Stimulated activated effector memory CD8-positive, alpha-beta T cell treated with anti-CD3 and anti-CD28 coated beads, Interleukin-12 subunit alpha, Interleukin-12 subunit beta, amount 100 ng/mL, for 72 hours (primary cell): ENCODE results near the gene PIK3AP1.

Experiments used
- ATAC-seq: fragments of 150-1000 bp; cut with Tn5 transposase; 2 replicates; pipeline ENCODE4 v1.10.0; 2021
- DNase-seq, 2 donors: peaks; one replicate each; pipeline ENCODE4 v3.0.0; 2021 to 2022; ENCODE audit warnings: low spot score in 2 of 2
- H3K27ac Mint-ChIP-seq: one replicate; pipeline ENCODE4 v1.8.0; 2022; ENCODE audit warnings: mild to moderate bottlenecking, mixed read lengths
- H3K36me3 Mint-ChIP-seq: one replicate; pipeline ENCODE4 v1.8.0; 2022; ENCODE audit warnings: mild to moderate bottlenecking, mixed read lengths
- H3K4me1 Mint-ChIP-seq: one replicate; pipeline ENCODE4 v1.8.0; 2022; ENCODE audit warnings: mixed read lengths
- H3K4me3 Mint-ChIP-seq: one replicate; pipeline ENCODE4 v1.8.0; 2022; ENCODE audit warnings: mild to moderate bottlenecking, mixed read lengths
- H3K9me3 Mint-ChIP-seq: one replicate; pipeline ENCODE4 v1.8.0; 2022; ENCODE audit warnings: mixed read lengths

PIK3AP1 gene

DNA sequence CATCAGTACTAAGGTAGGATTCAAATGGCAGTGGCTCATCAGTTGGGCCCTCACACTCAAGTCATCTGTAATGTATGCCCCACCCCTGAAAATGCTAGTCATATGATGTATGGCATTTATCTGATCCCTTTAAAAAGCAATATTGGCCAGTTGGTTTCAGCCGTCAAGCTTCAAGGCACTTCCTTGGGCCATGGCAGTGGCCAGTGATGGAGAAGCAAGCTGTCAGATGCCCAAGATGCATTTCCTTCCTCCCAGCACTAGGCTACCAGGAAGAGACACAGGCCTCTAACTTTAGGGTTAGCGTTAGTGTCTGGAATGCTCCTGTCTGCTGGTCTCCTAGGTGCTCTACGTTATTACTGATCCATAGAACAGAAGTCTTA, 64.1 kb downstream of the PIK3AP1 start:
- Mint-ChIP-seq H3K27ac (peak overlapping the region; percentile 82), H3K36me3 (peaks cover 35% of the 10 kb centered on the region), H3K9me3 (peaks cover 3% of the 10 kb centered on the region), H3K4me1 (peaks cover 74% of the 10 kb centered on the region), H3K4me3 (peak overlapping the region; percentile 35)
- ATAC-seq (no peak), DNase-seq (no peak)

- Mint-ChIP-seq H3K4me1 (peaks cover 75% of the 10 kb centered on the region), H3K9me3 (peaks cover 3% of the 10 kb centered on the region), H3K27ac (peak overlapping the region; percentile 82), H3K36me3 (peaks cover 41% of the 10 kb centered on the region), H3K4me3 (peak overlapping the region; percentile 35)
- DNase-seq (no peak), ATAC-seq (peak; percentile 27)
Observed at GRCh38 chr10:96655461-96656197, 64.7 kb downstream of the PIK3AP1 start.

DNA sequence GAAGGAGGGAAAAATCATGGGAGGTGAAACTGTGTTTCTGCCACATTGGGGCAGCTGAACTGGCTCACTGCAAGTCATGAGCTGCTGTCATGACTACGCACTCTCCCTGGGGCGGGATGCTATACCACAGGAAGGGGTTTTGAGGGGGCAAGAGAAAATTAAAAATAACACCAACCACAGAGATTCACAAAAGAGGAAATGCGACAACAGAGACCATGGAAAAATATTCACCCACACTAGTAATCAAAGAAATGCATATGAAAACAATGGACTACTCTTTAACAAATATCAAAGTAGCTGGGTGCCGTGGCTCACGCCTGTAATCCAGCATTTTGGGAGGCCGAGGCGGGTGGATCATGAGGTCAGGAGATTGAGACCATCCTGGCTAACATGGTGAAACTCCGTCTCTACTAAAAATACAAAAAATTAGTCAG, 68.3 kb downstream of the PIK3AP1 start:
- DNase-seq (peak; percentile 28 to 68), ATAC-seq (peak; percentile 80)
- Mint-ChIP-seq H3K27ac (peak overlapping the region; percentile 71), H3K4me3 (peak overlapping the region; percentile 47), H3K36me3 (peaks cover 71% of the 10 kb centered on the region), H3K9me3 (peaks cover 3% of the 10 kb centered on the region), H3K4me1 (peaks cover 79% of the 10 kb centered on the region)

- H3K9me3 Mint-ChIP-seq, result peaks cover 3% of the 10 kb centered on the region
- DNase-seq, result no peak
- peaks cover 73% of the 10 kb centered on the region for H3K36me3 Mint-ChIP-seq
- H3K4me3 Mint-ChIP-seq, result peak overlapping the region; percentile 47
- H3K4me1 Mint-ChIP-seq, result peaks cover 77% of the 10 kb centered on the region
- peak; percentile 70 for ATAC-seq
- peak overlapping the region; percentile 71 for H3K27ac Mint-ChIP-seq
Observed at GRCh38 chr10:96650958-96651357, 69.4 kb downstream of the PIK3AP1 start.

GRCh38 chr10:96648297-96648696, 72.0 kb downstream of the PIK3AP1 start:
- no peaks in the 10 kb centered on the region for H3K9me3 Mint-ChIP-seq
- ATAC-seq (no peak), DNase-seq (no peak)
- peaks cover 80% of the 10 kb centered on the region for H3K36me3 Mint-ChIP-seq
- H3K4me1 Mint-ChIP-seq, result peaks cover 58% of the 10 kb centered on the region
- H3K27ac Mint-ChIP-seq, result peak overlapping the region; percentile 96
- H3K4me3 Mint-ChIP-seq, result peak overlapping the region; percentile 67

DNA sequence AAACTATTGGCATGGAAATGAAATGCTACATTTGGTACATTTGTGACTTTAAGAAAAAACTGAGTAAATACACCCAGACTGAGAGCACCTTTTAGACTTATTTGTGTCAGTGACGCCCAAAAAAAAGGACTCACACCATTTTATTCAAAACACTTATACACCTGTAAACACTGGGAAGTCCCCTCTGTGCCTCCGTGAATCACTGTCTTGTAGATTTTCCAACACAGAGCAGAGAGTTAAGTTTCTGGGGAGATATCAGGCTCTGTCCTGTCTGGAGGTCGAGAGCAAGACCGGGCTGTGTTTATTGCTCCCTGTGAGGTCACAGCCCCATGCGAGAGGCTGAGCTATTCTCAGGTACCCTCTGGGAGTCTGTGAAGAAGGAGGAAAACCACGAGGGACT, 72.8 kb downstream of the PIK3AP1 start:
- ATAC-seq, result peak; percentile 53
- H3K4me1 Mint-ChIP-seq, result peaks cover 55% of the 10 kb centered on the region

DNA sequence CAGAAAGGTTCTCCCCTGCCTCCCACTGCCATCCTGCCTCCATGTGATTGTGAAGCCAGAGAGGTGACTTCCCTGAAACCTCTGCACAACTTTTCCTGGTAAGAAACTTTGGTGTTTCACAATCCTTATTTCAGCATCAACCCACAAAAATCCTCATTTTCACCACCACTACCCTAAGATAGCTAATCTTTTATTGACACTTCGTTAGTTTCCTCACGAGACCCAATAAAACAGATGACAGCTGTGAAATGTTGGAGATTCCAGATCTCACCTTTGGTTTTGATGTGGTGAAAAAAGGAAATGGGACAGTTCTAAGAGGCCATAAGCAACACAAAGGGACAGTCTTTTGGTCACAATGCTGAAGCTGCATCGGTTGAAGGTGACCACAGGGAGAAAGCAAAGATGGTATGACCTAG, 73.6 kb downstream of the PIK3AP1 start:
- peaks cover 53% of the 10 kb centered on the region for H3K4me1 Mint-ChIP-seq
- H3K9me3 Mint-ChIP-seq, result no peaks in the 10 kb centered on the region
- H3K36me3 Mint-ChIP-seq, result peaks cover 74% of the 10 kb centered on the region
- peak overlapping the region; percentile 96 for H3K27ac Mint-ChIP-seq
- DNase-seq, result no peak
- no peak for ATAC-seq
- H3K4me3 Mint-ChIP-seq, result peak overlapping the region; percentile 67

More for the DNA sequence above, 72.8 kb downstream of the PIK3AP1 start:
- DNase-seq, result no peak
- Mint-ChIP-seq H3K36me3 (peaks cover 80% of the 10 kb centered on the region), H3K4me3 (peak overlapping the region; percentile 67), H3K9me3 (no peaks in the 10 kb centered on the region), H3K27ac (peak overlapping the region; percentile 96)

- H3K4me1 Mint-ChIP-seq, result peaks cover 49% of the 10 kb centered on the region
- no peaks in the 10 kb centered on the region for H3K9me3 Mint-ChIP-seq
- ATAC-seq, result no peak
- peaks cover 70% of the 10 kb centered on the region for H3K36me3 Mint-ChIP-seq
- peak overlapping the region; percentile 96 for H3K27ac Mint-ChIP-seq
- peak overlapping the region; percentile 67 for H3K4me3 Mint-ChIP-seq
- DNase-seq, result no peak
Observed at GRCh38 chr10:96646301-96646700, 74.0 kb downstream of the PIK3AP1 start.

DNA sequence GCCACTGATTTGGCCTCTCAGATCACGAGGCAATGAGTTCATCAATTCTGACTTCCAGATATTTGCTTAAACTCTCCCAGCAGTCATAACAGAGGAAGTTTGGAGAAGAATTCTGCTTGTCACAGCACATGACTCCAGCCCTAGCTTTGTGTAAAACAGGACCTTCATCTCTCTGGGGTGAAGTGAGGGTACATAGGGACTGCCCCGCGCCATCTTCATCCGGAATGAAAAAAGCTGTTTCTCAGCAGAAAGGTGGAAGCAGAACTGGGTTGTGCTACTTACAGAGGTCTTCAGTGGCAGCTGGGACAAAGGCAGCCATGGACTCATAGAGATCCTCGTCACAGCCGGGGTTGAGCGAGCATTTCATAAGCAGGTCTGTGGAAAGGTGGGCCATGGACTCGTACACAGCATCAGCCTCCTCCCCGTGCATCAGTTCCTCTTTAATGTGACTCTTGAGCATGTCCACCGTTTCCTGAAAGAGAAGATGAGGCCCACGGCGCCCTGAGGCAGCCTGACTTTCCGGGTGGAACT, 75.1 kb downstream of the PIK3AP1 start:
- Mint-ChIP-seq H3K27ac (peak overlapping the region; percentile 23), H3K36me3 (peaks cover 59% of the 10 kb centered on the region), H3K4me1 (peaks cover 38% of the 10 kb centered on the region), H3K4me3 (no peak overlapping the region), H3K9me3 (no peaks in the 10 kb centered on the region)
- ATAC-seq, result no peak
- DNase-seq, result no peak

- Mint-ChIP-seq H3K4me1 (peaks cover 34% of the 10 kb centered on the region), H3K4me3 (no peak overlapping the region), H3K9me3 (no peaks in the 10 kb centered on the region), H3K36me3 (peaks cover 61% of the 10 kb centered on the region), H3K27ac (no peak overlapping the region)
- ATAC-seq (no peak), DNase-seq (no peak)
Observed at GRCh38 chr10:96643920-96644319, 76.4 kb downstream of the PIK3AP1 start.

DNA sequence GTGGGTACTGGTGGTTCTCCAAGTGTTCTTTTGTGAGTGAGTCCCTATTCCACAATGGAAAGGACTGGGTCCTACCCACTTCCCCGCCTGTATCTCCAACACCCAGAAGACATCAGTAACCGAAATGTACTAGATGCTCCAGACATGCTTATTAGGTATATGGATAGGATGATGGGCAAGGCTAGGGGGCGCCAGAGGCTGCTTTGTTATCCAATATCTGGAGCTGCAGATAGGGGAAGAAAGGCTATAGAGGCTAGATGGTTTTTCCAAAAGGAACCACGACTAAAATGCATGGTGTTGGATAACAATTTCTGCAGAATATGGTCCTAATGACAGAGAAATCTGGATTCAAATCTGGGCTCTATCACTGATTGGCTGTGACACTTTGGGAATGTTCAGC, 77.3 kb downstream of the PIK3AP1 start:
- ATAC-seq (peak; percentile 83), DNase-seq (peak; percentile 59 to 86)
- Mint-ChIP-seq H3K27ac (no peak overlapping the region), H3K4me3 (no peak overlapping the region), H3K4me1 (peaks cover 26% of the 10 kb centered on the region), H3K36me3 (peaks cover 61% of the 10 kb centered on the region), H3K9me3 (no peaks in the 10 kb centered on the region)

DNA sequence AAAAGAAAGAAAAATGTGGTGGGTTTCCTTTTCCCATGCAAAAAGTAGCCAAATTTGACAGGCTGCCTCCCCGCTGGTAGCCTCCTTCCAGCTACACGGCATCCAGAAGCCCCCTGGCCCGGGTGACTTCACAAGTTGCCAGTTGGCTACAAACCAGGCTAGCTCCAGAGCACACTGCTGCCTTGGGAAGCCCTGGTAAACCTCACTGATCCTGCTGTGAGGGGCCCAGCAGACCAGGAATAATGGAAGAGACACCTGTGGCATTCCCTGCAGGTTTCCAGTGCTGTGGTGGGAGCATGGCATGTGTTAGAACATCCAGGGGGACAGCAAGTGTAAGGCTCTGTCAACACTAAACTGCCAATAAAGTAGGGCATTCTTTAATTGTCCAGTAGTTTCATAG, 77.8 kb downstream of the PIK3AP1 start:
- H3K36me3 Mint-ChIP-seq, result peaks cover 61% of the 10 kb centered on the region
- DNase-seq, result no peak

DNA sequence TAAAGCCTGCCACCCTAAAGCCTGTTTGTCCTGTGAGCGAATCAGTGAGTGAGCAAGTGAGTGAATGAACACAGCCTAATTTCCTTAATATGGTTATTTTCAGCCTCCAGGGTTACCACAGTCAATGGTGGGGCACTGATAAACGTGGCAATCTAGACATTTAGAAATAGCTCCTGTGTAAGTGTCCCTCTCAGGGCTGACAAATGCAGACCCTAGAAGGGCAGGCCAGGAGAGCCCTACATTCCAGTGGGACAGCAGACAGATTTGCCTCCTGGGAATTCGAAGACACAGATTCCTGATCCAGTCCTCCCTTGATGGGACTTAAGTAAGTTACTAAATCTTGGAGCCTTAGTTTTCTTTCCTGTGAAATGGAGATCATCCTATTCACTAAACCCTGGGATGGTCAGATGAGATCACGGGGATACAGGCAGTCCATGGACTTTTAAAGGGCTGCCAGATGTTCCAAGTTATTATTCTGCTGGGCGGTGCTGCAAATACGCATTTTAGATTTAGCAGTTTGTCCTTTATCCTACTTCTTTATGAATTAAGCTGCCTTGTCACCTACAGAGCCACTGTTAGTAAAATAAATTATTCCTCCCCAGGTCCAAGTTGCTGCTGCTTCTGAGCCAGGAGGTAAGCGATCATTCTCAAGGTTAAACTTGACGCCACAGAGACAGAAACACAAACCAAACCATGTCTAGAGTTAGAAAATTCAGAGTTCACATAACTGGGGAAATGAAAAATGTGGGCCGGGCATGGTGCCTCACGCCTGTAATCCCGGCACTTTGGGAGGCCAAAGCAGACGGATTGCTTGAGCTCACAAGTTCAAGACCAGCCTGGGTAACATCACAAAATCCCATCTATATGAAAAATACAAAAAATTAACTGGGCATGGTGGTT, 78.7 kb downstream of the PIK3AP1 start:
- H3K36me3 Mint-ChIP-seq, result peaks cover 59% of the 10 kb centered on the region
- no peak for DNase-seq
- no peaks in the 10 kb centered on the region for H3K9me3 Mint-ChIP-seq
- H3K27ac Mint-ChIP-seq, result no peak overlapping the region
- H3K4me3 Mint-ChIP-seq, result no peak overlapping the region
- ATAC-seq, result no peak
- H3K4me1 Mint-ChIP-seq, result peaks cover 13% of the 10 kb centered on the region

More for the DNA sequence above, 77.8 kb downstream of the PIK3AP1 start:
- H3K4me1 Mint-ChIP-seq, result peaks cover 22% of the 10 kb centered on the region
- no peak overlapping the region for H3K4me3 Mint-ChIP-seq
- no peak overlapping the region for H3K27ac Mint-ChIP-seq
- no peaks in the 10 kb centered on the region for H3K9me3 Mint-ChIP-seq
- ATAC-seq, result no peak

DNA sequence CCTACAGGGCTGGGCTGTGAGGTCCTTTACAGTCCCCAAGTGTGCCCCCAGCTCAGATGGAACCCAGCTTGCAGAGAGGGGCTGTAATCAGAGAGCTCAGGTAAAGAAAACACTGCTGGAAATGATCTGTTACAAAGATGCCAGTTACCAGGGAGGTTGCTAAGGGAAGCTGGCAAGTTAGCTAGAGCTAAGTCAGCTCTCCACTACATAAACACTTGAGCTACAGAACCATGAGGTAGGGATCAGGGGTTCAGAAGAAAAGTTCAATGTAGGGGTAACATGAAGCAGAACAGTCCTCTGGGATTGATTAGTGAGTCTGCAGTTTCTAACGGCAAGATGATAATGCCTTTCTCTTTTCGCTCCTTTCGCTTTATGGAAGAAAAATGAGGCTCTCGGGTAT, 80.4 kb downstream of the PIK3AP1 start:
- no peaks in the 10 kb centered on the region for H3K9me3 Mint-ChIP-seq
- peaks cover 8% of the 10 kb centered on the region for H3K4me1 Mint-ChIP-seq
- no peak for DNase-seq
- H3K36me3 Mint-ChIP-seq, result peaks cover 49% of the 10 kb centered on the region
- H3K4me3 Mint-ChIP-seq, result no peak overlapping the region
- peak overlapping the region; percentile 20 for H3K27ac Mint-ChIP-seq
- ATAC-seq, result no peak

- Mint-ChIP-seq H3K27ac (peak overlapping the region; percentile 27), H3K4me3 (no peak overlapping the region), H3K4me1 (peaks cover 8% of the 10 kb centered on the region), H3K36me3 (peaks cover 38% of the 10 kb centered on the region), H3K9me3 (no peaks in the 10 kb centered on the region)
- ATAC-seq (no peak), DNase-seq (no peak)
Observed at GRCh38 chr10:96638696-96639095, 81.6 kb downstream of the PIK3AP1 start.
